ENCODE measurements around the gene PTGR3. TPM values are rescaled to one million over a fixed set of nuclear protein-coding genes. Genes with fewer than 3 reads are reported as not detected.

Gene PTGR3
- total RNA-seq, 1 experiment from 2014 or later, result 13.8 TPM

- Mint-ChIP-seq H3K9me3 (no peaks in the 10 kb centered on the region), H3K36me3 (no peaks in the 10 kb centered on the region), H3K4me1 (peaks cover 14% of the 10 kb centered on the region), H3K27ac (no peak overlapping the region), H3K27me3 (ENCODE audit: low read depth) (no peaks in the 10 kb centered on the region), H3K4me3 (no peak overlapping the region)
- ChIA-PET POLR2A (no interaction called here), CTCF (no interaction called here)
- TF ChIP-seq FOXJ3 (CRISPR knock-in tag; IDR thresholded peaks at IDR 0.05; ENCODE audit: borderline replicate concordance) (no peak), NFE2L1 (CRISPR knock-in tag; IDR thresholded peaks at IDR 0.05) (no peak), ZNF263 (CRISPR knock-in tag; IDR thresholded peaks at IDR 0.05; ENCODE audit: low read depth) (no peak), TEAD4 (CRISPR knock-in tag; IDR thresholded peaks at IDR 0.05) (no peak), GABPB1 (CRISPR knock-in tag; IDR thresholded peaks at IDR 0.05) (no peak), ZNF423 (CRISPR knock-in tag; IDR thresholded peaks at IDR 0.05) (no peak), ZNF281 (CRISPR knock-in tag; IDR thresholded peaks at IDR 0.05) (no peak), CREM (CRISPR knock-in tag; IDR thresholded peaks at IDR 0.05) (no peak), ZNF317 (CRISPR knock-in tag; IDR thresholded peaks at IDR 0.05; ENCODE audit: borderline replicate concordance, low read depth) (no peak), ZBTB21 (CRISPR knock-in tag; IDR thresholded peaks at IDR 0.05; ENCODE audit: borderline replicate concordance) (no peak), SMAD3 (CRISPR knock-in tag; IDR thresholded peaks at IDR 0.05; ENCODE audit: borderline replicate concordance) (no peak), JAZF1 (CRISPR knock-in tag; IDR thresholded peaks at IDR 0.05) (no peak), E2F5 (CRISPR knock-in tag; IDR thresholded peaks at IDR 0.05) (no peak), FOXK1 (CRISPR knock-in tag; IDR thresholded peaks at IDR 0.05) (no peak), FOXP1 (CRISPR knock-in tag; IDR thresholded peaks at IDR 0.05; ENCODE audit: borderline replicate concordance) (no peak), KAT7 (CRISPR knock-in tag; IDR thresholded peaks at IDR 0.05; ENCODE audit: borderline replicate concordance) (no peak)
- TF ChIP-seq, protein P1, sequence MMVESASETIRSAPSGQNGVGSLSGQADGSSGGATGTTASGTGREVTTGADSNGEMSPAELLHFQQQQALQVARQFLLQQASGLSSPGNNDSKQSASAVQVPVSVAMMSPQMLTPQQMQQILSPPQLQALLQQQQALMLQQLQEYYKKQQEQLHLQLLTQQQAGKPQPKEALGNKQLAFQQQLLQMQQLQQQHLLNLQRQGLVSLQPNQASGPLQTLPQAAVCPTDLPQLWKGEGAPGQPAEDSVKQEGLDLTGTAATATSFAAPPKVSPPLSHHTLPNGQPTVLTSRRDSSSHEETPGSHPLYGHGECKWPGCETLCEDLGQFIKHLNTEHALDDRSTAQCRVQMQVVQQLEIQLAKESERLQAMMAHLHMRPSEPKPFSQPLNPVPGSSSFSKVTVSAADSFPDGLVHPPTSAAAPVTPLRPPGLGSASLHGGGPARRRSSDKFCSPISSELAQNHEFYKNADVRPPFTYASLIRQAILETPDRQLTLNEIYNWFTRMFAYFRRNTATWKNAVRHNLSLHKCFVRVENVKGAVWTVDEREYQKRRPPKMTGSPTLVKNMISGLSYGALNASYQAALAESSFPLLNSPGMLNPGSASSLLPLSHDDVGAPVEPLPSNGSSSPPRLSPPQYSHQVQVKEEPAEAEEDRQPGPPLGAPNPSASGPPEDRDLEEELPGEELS (CRISPR knock-in tag; IDR thresholded peaks at IDR 0.05), result no peak
- TF ChIP-seq, protein P2, sequence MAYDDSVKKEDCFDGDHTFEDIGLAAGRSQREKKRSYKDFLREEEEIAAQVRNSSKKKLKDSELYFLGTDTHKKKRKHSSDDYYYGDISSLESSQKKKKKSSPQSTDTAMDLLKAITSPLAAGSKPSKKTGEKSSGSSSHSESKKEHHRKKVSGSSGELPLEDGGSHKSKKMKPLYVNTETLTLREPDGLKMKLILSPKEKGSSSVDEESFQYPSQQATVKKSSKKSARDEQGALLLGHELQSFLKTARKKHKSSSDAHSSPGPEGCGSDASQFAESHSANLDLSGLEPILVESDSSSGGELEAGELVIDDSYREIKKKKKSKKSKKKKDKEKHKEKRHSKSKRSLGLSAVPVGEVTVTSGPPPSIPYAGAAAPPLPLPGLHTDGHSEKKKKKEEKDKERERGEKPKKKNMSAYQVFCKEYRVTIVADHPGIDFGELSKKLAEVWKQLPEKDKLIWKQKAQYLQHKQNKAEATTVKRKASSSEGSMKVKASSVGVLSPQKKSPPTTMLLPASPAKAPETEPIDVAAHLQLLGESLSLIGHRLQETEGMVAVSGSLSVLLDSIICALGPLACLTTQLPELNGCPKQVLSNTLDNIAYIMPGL (CRISPR knock-in tag; IDR thresholded peaks at IDR 0.05), result no peak
- no peak for DNase-seq (ENCODE audit: low spot score)
- no peak for ATAC-seq
Observed at GRCh38 chr18:75226286-75226955, 17.5 kb upstream of the PTGR3 start.

Data from WTC11 (cell line).